Loucy (cell line): ENCODE results near the gene IGF2R.

Experiments
- H2AFZ ChIP-seq: fragments of 200-600 bp; sonication (generic); 2 replicates; pipeline ENCODE4 v1.6.0; 2016; ENCODE audit warnings: antibody characterized with exemption, mild to moderate bottlenecking, low read length, moderate library complexity
- H3F3A ChIP-seq: fragments of 200-600 bp; 2 replicates; pipeline ENCODE4 v1.6.0; 2016; ENCODE audit warnings: antibody characterized with exemption, low read depth, mild to moderate bottlenecking
- H3K27me3 ChIP-seq: fragments of 200-600 bp; sonication (generic); 2 replicates; pipeline ENCODE4 v1.6.1; 2014; ENCODE audit warnings: low read length, mild to moderate bottlenecking; ENCODE audit not compliant: insufficient read depth, poor library complexity, severe bottlenecking
- H3K36me3 ChIP-seq: fragments of 200-600 bp; sonication (generic); 2 replicates; pipeline ENCODE4 v1.6.1; 2016; ENCODE audit warnings: low read length; ENCODE audit not compliant: insufficient read depth
- H3K4me1 ChIP-seq: fragments of 200-600 bp; sonication (generic); 2 replicates; pipeline ENCODE4 v1.5.1; 2014; ENCODE audit warnings: low read length, mild to moderate bottlenecking; ENCODE audit not compliant: insufficient read depth, poor library complexity, severe bottlenecking
- H3K4me2 ChIP-seq: fragments of 200-600 bp; sonication (generic); 2 replicates; pipeline ENCODE4 v1.6.0; 2014; ENCODE audit warnings: antibody characterized with exemption, low read length, low read depth, mild to moderate bottlenecking; ENCODE audit not compliant: poor library complexity, severe bottlenecking
- H3K4me3 ChIP-seq: fragments of 200-600 bp; sonication (generic); 2 replicates; pipeline ENCODE4 v1.5.1; 2014; ENCODE audit warnings: low read length, mild to moderate bottlenecking, mixed read lengths; ENCODE audit not compliant: poor library complexity, severe bottlenecking
- H3K79me2 ChIP-seq: fragments of 200-600 bp; sonication (generic); 2 replicates; pipeline ENCODE4 v1.6.1; 2014; ENCODE audit warnings: low read length; ENCODE audit not compliant: insufficient read depth
- H3K9ac ChIP-seq: fragments of 200-600 bp; sonication (generic); 2 replicates; pipeline ENCODE4 v1.6.0; 2014; ENCODE audit warnings: mild to moderate bottlenecking, low read depth, low read length, moderate library complexity; ENCODE audit not compliant: poor library complexity, severe bottlenecking
- H3K9me2 ChIP-seq: fragments of 200-600 bp; sonication (generic); replicated peaks from 2 replicates; pipeline ENCODE4 v1.6.1; 2016; ENCODE audit warnings: low read depth, low read length, mixed read lengths
- H3K9me3 ChIP-seq: fragments of 200-600 bp; sonication (generic); 2 replicates; pipeline ENCODE4 v1.6.1; 2014; ENCODE audit warnings: mild to moderate bottlenecking, antibody characterized with exemption, low read length, low read depth; ENCODE audit not compliant: insufficient read depth
- H4K20me1 ChIP-seq: fragments of 200-600 bp; sonication (generic); 2 replicates; pipeline ENCODE4 v1.6.0; 2014; ENCODE audit warnings: antibody characterized with exemption, low read length, mild to moderate bottlenecking; ENCODE audit not compliant: insufficient read depth, poor library complexity, severe bottlenecking
- EZH2phosphoT487 ChIP-seq: fragments of 200-600 bp; IDR thresholded peaks from 2 replicates; pipeline ENCODE4 v1.6.1; 2018; ENCODE audit warnings: antibody characterized with exemption, mild to moderate bottlenecking, moderate library complexity, borderline replicate concordance
- TF ChIP-seq, protein P1 (sequence below): fragments of 200-600 bp; sonication (generic); conservative IDR thresholded peaks from 2 replicates; pipeline ENCODE4 v1.5.1; 2014; ENCODE audit warnings: mild to moderate bottlenecking, antibody characterized with exemption, low read length

The IGF2R gene

GRCh38 chr6:160041608-160042007 lies 72.7 kb downstream of the IGF2R start:
- no peak overlapping the region for H3K4me3 ChIP-seq
- no peaks in the 10 kb centered on the region for H3K9me2 ChIP-seq
- H3K4me1 ChIP-seq = no peaks in the 10 kb centered on the region
- H3K27me3 ChIP-seq = no peaks in the 10 kb centered on the region
- peaks cover 56% of the 10 kb centered on the region; the same call in 1 of the 2 replicates for H3K36me3 ChIP-seq
- H2AFZ ChIP-seq = no peak overlapping the region
- no peak for TF ChIP-seq EZH2phosphoT487
- TF ChIP-seq, protein P1, sequence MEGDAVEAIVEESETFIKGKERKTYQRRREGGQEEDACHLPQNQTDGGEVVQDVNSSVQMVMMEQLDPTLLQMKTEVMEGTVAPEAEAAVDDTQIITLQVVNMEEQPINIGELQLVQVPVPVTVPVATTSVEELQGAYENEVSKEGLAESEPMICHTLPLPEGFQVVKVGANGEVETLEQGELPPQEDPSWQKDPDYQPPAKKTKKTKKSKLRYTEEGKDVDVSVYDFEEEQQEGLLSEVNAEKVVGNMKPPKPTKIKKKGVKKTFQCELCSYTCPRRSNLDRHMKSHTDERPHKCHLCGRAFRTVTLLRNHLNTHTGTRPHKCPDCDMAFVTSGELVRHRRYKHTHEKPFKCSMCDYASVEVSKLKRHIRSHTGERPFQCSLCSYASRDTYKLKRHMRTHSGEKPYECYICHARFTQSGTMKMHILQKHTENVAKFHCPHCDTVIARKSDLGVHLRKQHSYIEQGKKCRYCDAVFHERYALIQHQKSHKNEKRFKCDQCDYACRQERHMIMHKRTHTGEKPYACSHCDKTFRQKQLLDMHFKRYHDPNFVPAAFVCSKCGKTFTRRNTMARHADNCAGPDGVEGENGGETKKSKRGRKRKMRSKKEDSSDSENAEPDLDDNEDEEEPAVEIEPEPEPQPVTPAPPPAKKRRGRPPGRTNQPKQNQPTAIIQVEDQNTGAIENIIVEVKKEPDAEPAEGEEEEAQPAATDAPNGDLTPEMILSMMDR = no peak
- H3F3A ChIP-seq = no peaks in the 10 kb centered on the region
- H3K79me2 ChIP-seq = no peaks in the 10 kb centered on the region
- H4K20me1 ChIP-seq = no peaks in the 10 kb centered on the region
- no peak overlapping the region for H3K9ac ChIP-seq
- H3K4me2 ChIP-seq = no peak overlapping the region
- no peaks in the 10 kb centered on the region for H3K9me3 ChIP-seq

DNA sequence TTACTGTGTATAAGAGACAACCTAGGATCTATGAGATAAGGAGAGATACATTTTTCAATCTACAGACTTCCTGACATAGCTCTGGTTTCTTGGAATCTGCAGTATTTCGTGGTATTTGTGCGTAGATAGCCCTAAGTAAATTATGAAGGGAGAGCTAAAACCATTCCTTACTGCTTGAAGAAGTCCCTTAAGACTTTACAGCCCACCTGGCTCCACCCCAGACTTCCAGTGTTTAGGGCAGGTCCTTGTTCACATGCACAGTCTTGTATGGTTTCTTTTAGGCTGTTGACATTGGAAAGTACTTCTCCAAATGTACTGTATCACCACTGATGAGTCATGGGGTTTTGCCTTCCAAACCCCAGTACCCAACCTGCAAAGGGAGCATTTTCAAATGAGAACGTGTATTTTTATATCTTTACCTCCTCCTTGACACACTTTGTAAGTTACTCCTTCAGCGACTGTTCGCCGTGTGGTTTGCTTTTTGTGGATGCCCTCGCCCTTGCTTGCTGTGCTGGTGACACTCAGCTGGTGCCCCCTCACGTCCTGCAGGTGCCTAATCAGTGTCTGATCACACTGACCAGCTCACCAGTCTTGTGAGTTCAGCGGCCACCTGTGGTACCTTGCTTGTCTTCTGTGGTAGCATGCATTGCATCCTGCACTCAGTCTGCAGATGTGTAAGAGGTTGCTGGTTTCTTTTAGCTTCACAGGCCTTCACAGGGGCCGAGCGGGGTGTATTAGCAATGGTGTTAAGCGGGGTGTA lies 73.3 kb downstream of the IGF2R start:
- Histone ChIP-seq H3K9ac (no peak overlapping the region), H3F3A (no peaks in the 10 kb centered on the region), H3K36me3 (peaks cover 62% of the 10 kb centered on the region; the same call in 1 of the 2 replicates), H4K20me1 (no peaks in the 10 kb centered on the region), H3K4me1 (no peaks in the 10 kb centered on the region), H2AFZ (no peak overlapping the region), H3K4me3 (no peak overlapping the region), H3K9me3 (no peaks in the 10 kb centered on the region), H3K4me2 (no peak overlapping the region), H3K79me2 (no peaks in the 10 kb centered on the region), H3K27me3 (no peaks in the 10 kb centered on the region), H3K9me2 (no peaks in the 10 kb centered on the region)
- TF ChIP-seq EZH2phosphoT487 = no peak
- TF ChIP-seq, protein P1 = no peak

GRCh38 chr6:160042788-160043301 lies 74.0 kb downstream of the IGF2R start:
- Histone ChIP-seq H3K9me2 (no peaks in the 10 kb centered on the region), H2AFZ (no peak overlapping the region), H3K79me2 (no peaks in the 10 kb centered on the region), H3K36me3 (peaks cover 68% of the 10 kb centered on the region; the same call in 1 of the 2 replicates), H3K4me1 (no peaks in the 10 kb centered on the region), H3K4me2 (no peak overlapping the region), H3K4me3 (no peak overlapping the region), H4K20me1 (no peaks in the 10 kb centered on the region), H3K9ac (no peak overlapping the region), H3F3A (no peaks in the 10 kb centered on the region), H3K9me3 (no peaks in the 10 kb centered on the region), H3K27me3 (no peaks in the 10 kb centered on the region)
- no peak for TF ChIP-seq EZH2phosphoT487
- TF ChIP-seq, protein P1 = no peak
